Muscle of back (tissue), 13 donors: Measurements from ENCODE around the gene NPB. TPM values are rescaled to one million over a fixed set of nuclear protein-coding genes. Genes with fewer than 3 reads are reported as not detected.

Experiments used
- DNase-seq, 3 donors: peaks; one replicate each; pipeline versions ENCODE4 v3.0.0 to v3.0.0-alpha.2; 2013
- long read RNA-seq, 9 donors: transcript quantifications; one replicate each; lab custom pipeline, GENCODE V29; 2026
- polyA plus RNA-seq, 10 donors: library from polyadenylated mRNA; unstranded; fragments of 120-200 nt; gene quantifications; one replicate each; pipeline ENCODE4 v1.2.1, GENCODE V29; 2013; ENCODE audit not compliant: insufficient read length in 10 of 10

Gene NPB
- 1 to 10 TPM in 2 of 10 donors, under 1 TPM in 5, not detected in 3; 0.13 to 1.2 (median 0.64) TPM for polyA plus RNA-seq
- long read RNA-seq, donor 1, partial matches to known transcripts: 0 of 4 reads
- long read RNA-seq, donor 1, other reads (novel, unspliced or antisense): 0 of 4 reads
- long read RNA-seq, donor 2, partial matches to known transcripts: 0 of 4 reads
- long read RNA-seq, donor 2, other reads (novel, unspliced or antisense): 0 of 4 reads
- long read RNA-seq, donor 3: 0 reads
- long read RNA-seq, donor 4, partial matches to known transcripts: 0 of 3 reads
- long read RNA-seq, donor 4, other reads (novel, unspliced or antisense): 0 of 3 reads
- long read RNA-seq, donor 5, partial matches to known transcripts: 0 of 3 reads
- long read RNA-seq, donor 5, other reads (novel, unspliced or antisense): 0 of 3 reads
- long read RNA-seq, donor 6, partial matches to known transcripts: 0 of 4 reads
- long read RNA-seq, donor 6, other reads (novel, unspliced or antisense): 0 of 4 reads
- long read RNA-seq, donor 7, transcript NPB-201 (2 exons, 704 nt): major isoform, 5 of 6 reads
- long read RNA-seq, donor 7, partial matches to known transcripts: 0 of 6 reads
- long read RNA-seq, donor 7, other reads (novel, unspliced or antisense): 0 of 6 reads
- long read RNA-seq, donor 8, partial matches to known transcripts: 0 of 3 reads
- long read RNA-seq, donor 8, other reads (novel, unspliced or antisense): 0 of 3 reads
- long read RNA-seq, donor 9, partial matches to known transcripts: 0 of 2 reads
- long read RNA-seq, donor 9, other reads (novel, unspliced or antisense): 0 of 2 reads

- peak in 1 of 3 donors; percentile 57 for DNase-seq
Measured at GRCh38 chr17:81902023-81902652, at the start of gene NPB. Gene NPB, plus strand, starts transcription at chr17:81902238. Its CDS starts 40 bp downstream, at chr17:81902278.

- no peak for DNase-seq
Measured at GRCh38 chr17:81854974-81855774, 46.9 kb upstream of the NPB start.

GRCh38 chr17:81858170-81858966, 43.7 kb upstream of the NPB start:
- no peak for DNase-seq

GRCh38 chr17:81858967-81859905, 42.8 kb upstream of the NPB start:
- DNase-seq: no peak

- peak in 1 of 3 donors; percentile 48 for DNase-seq
Measured at GRCh38 chr17:81859906-81860755, 41.9 kb upstream of the NPB start, which contains the start of gene P4HB. Gene P4HB, minus strand, starts transcription at chr17:81860535. Its CDS starts 64 bp downstream, at chr17:81860471.

GRCh38 chr17:81860756-81861568, 41.1 kb upstream of the NPB start:
- peak; percentile 100 for DNase-seq

GRCh38 chr17:81863123-81863675, 38.8 kb upstream of the NPB start:
- DNase-seq: no peak

- DNase-seq: no peak
Measured at GRCh38 chr17:81863833-81864768, 37.9 kb upstream of the NPB start.

GRCh38 chr17:81865358-81865732, 36.7 kb upstream of the NPB start:
- no peak for DNase-seq

- no peak for DNase-seq
Measured at GRCh38 chr17:81865733-81866439, 36.2 kb upstream of the NPB start.

GRCh38 chr17:81866440-81867169, 35.4 kb upstream of the NPB start:
- no peak for DNase-seq

- peak in 1 of 3 donors; percentile 48 for DNase-seq
Measured at GRCh38 chr17:81867170-81867990, 34.7 kb upstream of the NPB start.

- DNase-seq: peak in 1 of 3 donors; percentile 47
Measured at GRCh38 chr17:81867991-81868673, 33.9 kb upstream of the NPB start.
